Measurements from ENCODE around the gene TSPAN4.

- no peak for TF ChIP-seq CTCF (conservative IDR thresholded peaks at IDR 0.05 in 1 of 2, IDR thresholded peaks at IDR 0.05 in 1 of 2; ENCODE audit: extremely low read depth in 1 of 2, insufficient read depth in 1 of 2, low read depth in 1 of 2, low read length in 2 of 2)
- no peak for TF ChIP-seq EZH2 (IDR thresholded peaks at IDR 0.05; ENCODE audit: borderline replicate concordance, low read length)
Measured at GRCh38 chr11:804599-804964, 38.1 kb upstream of the TSPAN4 start.
